Ovary (tissue), 3 donors: ENCODE results near the gene UNC13A.
"Not testable (repeated sequence)": the region's sequence is repeated elsewhere in the genome, so short reads cannot be mapped to it uniquely, and the experiment has no call there.

Experiments used
- EP300 ChIP-seq: sonication (generic); formaldehyde crosslinking; IDR thresholded peaks from one replicate; pipeline ENCODE4 v1.6.1; 2017; ENCODE audit warnings: antibody characterized with exemption
- POLR2A ChIP-seq: fragments of 450-650 bp; IDR thresholded peaks from one replicate; pipeline ENCODE4 v1.6.1; 2017; ENCODE audit warnings: antibody characterized with exemption, mild to moderate bottlenecking, moderate library complexity
- TF ChIP-seq, protein P1 (sequence below), 3 donors: fragments of 450-650 bp in 2 of 3; fragments of 200-600 bp in 1 of 3; IDR thresholded peaks; one replicate each; pipeline versions ENCODE4 v1.5.1 to v1.8.0; 2016 to 2022; ENCODE audit warnings: antibody characterized with exemption in 3 of 3, mild to moderate bottlenecking in 1 of 3
- donor health status: DM: no; HTN: no; CAD: no.

DNA sequence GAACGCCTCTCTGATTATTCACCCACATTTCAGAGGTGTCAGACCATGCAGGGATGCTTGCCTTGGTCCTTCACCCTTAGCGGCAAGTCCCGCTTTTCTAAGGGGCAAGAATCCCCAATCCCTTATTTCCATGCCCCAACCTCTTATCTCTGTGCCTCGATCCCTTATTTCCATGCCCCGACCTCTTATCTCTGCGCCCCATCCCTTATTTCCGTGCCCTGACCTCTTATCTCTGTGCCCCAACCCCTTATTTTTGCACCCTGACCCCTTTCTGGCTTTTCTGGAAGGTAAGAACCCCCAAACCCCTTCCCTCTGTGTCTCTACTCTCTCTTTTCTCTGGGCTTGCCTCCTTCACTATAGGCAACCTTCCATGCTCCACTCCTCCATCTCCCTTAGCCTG, 93.9 kb downstream of the UNC13A start:
- not testable (repeated sequence) for TF ChIP-seq POLR2A, EP300
- TF ChIP-seq, protein P1, sequence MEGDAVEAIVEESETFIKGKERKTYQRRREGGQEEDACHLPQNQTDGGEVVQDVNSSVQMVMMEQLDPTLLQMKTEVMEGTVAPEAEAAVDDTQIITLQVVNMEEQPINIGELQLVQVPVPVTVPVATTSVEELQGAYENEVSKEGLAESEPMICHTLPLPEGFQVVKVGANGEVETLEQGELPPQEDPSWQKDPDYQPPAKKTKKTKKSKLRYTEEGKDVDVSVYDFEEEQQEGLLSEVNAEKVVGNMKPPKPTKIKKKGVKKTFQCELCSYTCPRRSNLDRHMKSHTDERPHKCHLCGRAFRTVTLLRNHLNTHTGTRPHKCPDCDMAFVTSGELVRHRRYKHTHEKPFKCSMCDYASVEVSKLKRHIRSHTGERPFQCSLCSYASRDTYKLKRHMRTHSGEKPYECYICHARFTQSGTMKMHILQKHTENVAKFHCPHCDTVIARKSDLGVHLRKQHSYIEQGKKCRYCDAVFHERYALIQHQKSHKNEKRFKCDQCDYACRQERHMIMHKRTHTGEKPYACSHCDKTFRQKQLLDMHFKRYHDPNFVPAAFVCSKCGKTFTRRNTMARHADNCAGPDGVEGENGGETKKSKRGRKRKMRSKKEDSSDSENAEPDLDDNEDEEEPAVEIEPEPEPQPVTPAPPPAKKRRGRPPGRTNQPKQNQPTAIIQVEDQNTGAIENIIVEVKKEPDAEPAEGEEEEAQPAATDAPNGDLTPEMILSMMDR (IDR thresholded peaks at IDR 0.05): not testable (repeated sequence)
